ENCODE data around the gene FRY. TPM values are rescaled to one million over a fixed set of nuclear protein-coding genes. Genes with fewer than 3 reads are reported as not detected.

FRY gene
- total and polyA plus RNA-seq, 2 donors (not counting 1 experiment from before 2014, with no cell fraction given), result 2.3 to 6.3 TPM

DNA sequence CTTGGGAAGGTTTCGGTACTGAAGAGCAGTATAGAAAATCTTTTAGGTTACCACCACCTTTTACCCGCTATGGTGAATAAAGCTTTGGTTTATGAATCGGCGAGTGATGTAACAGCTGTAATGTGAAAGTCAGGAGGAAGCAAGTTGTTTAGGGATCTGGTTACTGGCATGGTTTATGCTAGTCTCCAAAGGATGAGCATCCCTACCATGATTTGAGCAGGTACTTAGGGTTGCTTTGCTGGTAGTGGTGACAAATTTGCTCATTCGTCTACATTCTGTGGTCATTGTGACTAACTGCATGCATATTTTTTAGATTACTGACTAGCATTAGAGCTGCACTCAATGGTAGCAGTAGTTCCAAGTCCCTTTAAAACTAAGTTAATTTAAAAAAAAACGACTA, 104.1 kb downstream of the FRY start:
- no peak overlapping the region for H3K27ac ChIP-seq (ENCODE audit: low read length in 2 of 2)
- H4K20me1 ChIP-seq (ENCODE audit: control insufficient read depth, insufficient read depth, low read length, poor library complexity, severe bottlenecking), result no peaks in the 10 kb centered on the region
- WGBS (ENCODE audit: insufficient coverage), result 95% methylated on average over 2 of the region's 6 CpGs
- no peaks in the 10 kb centered on the region for H3K36me3 ChIP-seq (replicated peaks in 1 of 2; ENCODE audit: control extremely low read depth in 1 of 2, control insufficient read depth in 1 of 2, extremely low read depth in 1 of 2, insufficient read depth in 2 of 2, low read length in 1 of 2)
- no peak for TF ChIP-seq EZH2 (IDR thresholded peaks at IDR 0.05; ENCODE audit: borderline replicate concordance, insufficient read depth, low read depth, low read length, poor library complexity, severe bottlenecking)
- TF ChIP-seq, protein P1, sequence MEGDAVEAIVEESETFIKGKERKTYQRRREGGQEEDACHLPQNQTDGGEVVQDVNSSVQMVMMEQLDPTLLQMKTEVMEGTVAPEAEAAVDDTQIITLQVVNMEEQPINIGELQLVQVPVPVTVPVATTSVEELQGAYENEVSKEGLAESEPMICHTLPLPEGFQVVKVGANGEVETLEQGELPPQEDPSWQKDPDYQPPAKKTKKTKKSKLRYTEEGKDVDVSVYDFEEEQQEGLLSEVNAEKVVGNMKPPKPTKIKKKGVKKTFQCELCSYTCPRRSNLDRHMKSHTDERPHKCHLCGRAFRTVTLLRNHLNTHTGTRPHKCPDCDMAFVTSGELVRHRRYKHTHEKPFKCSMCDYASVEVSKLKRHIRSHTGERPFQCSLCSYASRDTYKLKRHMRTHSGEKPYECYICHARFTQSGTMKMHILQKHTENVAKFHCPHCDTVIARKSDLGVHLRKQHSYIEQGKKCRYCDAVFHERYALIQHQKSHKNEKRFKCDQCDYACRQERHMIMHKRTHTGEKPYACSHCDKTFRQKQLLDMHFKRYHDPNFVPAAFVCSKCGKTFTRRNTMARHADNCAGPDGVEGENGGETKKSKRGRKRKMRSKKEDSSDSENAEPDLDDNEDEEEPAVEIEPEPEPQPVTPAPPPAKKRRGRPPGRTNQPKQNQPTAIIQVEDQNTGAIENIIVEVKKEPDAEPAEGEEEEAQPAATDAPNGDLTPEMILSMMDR (IDR thresholded peaks at IDR 0.05), result no peak
- POLR2A ChIA-PET, result no interaction called here
- no peak overlapping the region for H3K9ac ChIP-seq (ENCODE audit: low read length)
- H3K27me3 ChIP-seq (replicated peaks in 1 of 4; ENCODE audit: control extremely low read depth in 1 of 4, control insufficient read depth in 3 of 4, insufficient read depth in 4 of 4, low read length in 3 of 4), result no peaks in the 10 kb centered on the region
- no peaks in the 10 kb centered on the region for H3K4me1 ChIP-seq (ENCODE audit: control insufficient read depth in 2 of 2, insufficient read depth in 2 of 2, low read length in 2 of 2)
- intact Hi-C loops (cut with micrococcal nuclease), result no loop called here
- H3K9me3 ChIP-seq (ENCODE audit: control extremely low read depth in 1 of 3, control insufficient read depth in 2 of 3, insufficient read depth in 1 of 3, low read length in 2 of 3), result no peaks in the 10 kb centered on the region
- Mint-ChIP-seq H3K4me1 (no peaks in the 10 kb centered on the region), H3K27ac (no peak overlapping the region), H3K4me3 (no peak overlapping the region), H3K9me3 (ENCODE audit: insufficient read depth) (no peaks in the 10 kb centered on the region), H3K27me3 (no peaks in the 10 kb centered on the region)
- CTCF ChIA-PET, result no interaction called here
- ATAC-seq (ENCODE audit: low read depth) (no peak), DNase-seq (no peak)
- no peak overlapping the region for H2AFZ ChIP-seq (ENCODE audit: insufficient read depth, low read depth, low read length, poor library complexity, severe bottlenecking)
- no peak overlapping the region for H3K4me2 ChIP-seq (replicated peaks; ENCODE audit: low read depth, low read length, poor library complexity, severe bottlenecking)
- no peak overlapping the region for H3K4me3 ChIP-seq (ENCODE audit: control extremely low read depth in 1 of 5, extremely low read depth in 1 of 5, insufficient read depth in 1 of 5, low read depth in 2 of 5, low read length in 4 of 5)
- H3K79me2 ChIP-seq (ENCODE audit: control insufficient read depth, insufficient read depth, low read length), result no peaks in the 10 kb centered on the region

- Histone ChIP-seq H3K9ac (ENCODE audit: low read length) (no peak overlapping the region), H3K27ac (ENCODE audit: low read length in 2 of 2) (no peak overlapping the region), H3K79me2 (ENCODE audit: control insufficient read depth, insufficient read depth, low read length) (no peaks in the 10 kb centered on the region), H3K4me3 (ENCODE audit: control extremely low read depth in 1 of 5, extremely low read depth in 1 of 5, insufficient read depth in 1 of 5, low read depth in 2 of 5, low read length in 4 of 5) (no peak overlapping the region), H2AFZ (ENCODE audit: insufficient read depth, low read depth, low read length, poor library complexity, severe bottlenecking) (no peak overlapping the region), H3K4me1 (ENCODE audit: control insufficient read depth in 2 of 2, insufficient read depth in 2 of 2, low read length in 2 of 2) (no peaks in the 10 kb centered on the region), H3K9me3 (ENCODE audit: control extremely low read depth in 1 of 3, control insufficient read depth in 2 of 3, insufficient read depth in 1 of 3, low read length in 2 of 3) (no peaks in the 10 kb centered on the region), H3K27me3 (replicated peaks in 1 of 4; ENCODE audit: control extremely low read depth in 1 of 4, control insufficient read depth in 3 of 4, insufficient read depth in 4 of 4, low read length in 3 of 4) (no peaks in the 10 kb centered on the region), H3K4me2 (replicated peaks; ENCODE audit: low read depth, low read length, poor library complexity, severe bottlenecking) (no peak overlapping the region), H4K20me1 (ENCODE audit: control insufficient read depth, insufficient read depth, low read length, poor library complexity, severe bottlenecking) (no peaks in the 10 kb centered on the region), H3K36me3 (replicated peaks in 1 of 2; ENCODE audit: control extremely low read depth in 1 of 2, control insufficient read depth in 1 of 2, extremely low read depth in 1 of 2, insufficient read depth in 2 of 2, low read length in 1 of 2) (no peaks in the 10 kb centered on the region)
- H3K4me1 Mint-ChIP-seq, result no peaks in the 10 kb centered on the region
- WGBS (ENCODE audit: insufficient coverage), result 100% methylated on average over 1 of the region's 2 CpGs
- POLR2A ChIA-PET, result no interaction called here
- H3K27me3 Mint-ChIP-seq, result no peaks in the 10 kb centered on the region
- no peak overlapping the region for H3K4me3 Mint-ChIP-seq
- ATAC-seq (ENCODE audit: low read depth) (no peak), DNase-seq (no peak)
- H3K9me3 Mint-ChIP-seq (ENCODE audit: insufficient read depth), result no peaks in the 10 kb centered on the region
- CTCF ChIA-PET, result no interaction called here
- intact Hi-C loops (cut with micrococcal nuclease), result no loop called here
- TF ChIP-seq EZH2 (IDR thresholded peaks at IDR 0.05; ENCODE audit: borderline replicate concordance, insufficient read depth, low read depth, low read length, poor library complexity, severe bottlenecking), result no peak
- TF ChIP-seq, protein P1 (IDR thresholded peaks at IDR 0.05), result no peak
- H3K27ac Mint-ChIP-seq, result no peak overlapping the region
Observed at GRCh38 chr13:32136061-32136460, 104.5 kb downstream of the FRY start.

Data from B cell (primary cell).